HEK293T (cell line): ENCODE data around the gene MATN1.

Experiments
- BHLHE40 ChIP-seq: fragments of 450-650 bp; IDR thresholded peaks from 2 replicates; pipeline ENCODE4 v1.6.1; 2016; ENCODE audit warnings: mild to moderate bottlenecking, moderate library complexity, borderline replicate concordance
- CTBP1 ChIP-seq: fragments of 450-650 bp; IDR thresholded peaks from 2 replicates; pipeline ENCODE4 v1.6.1; 2016; ENCODE audit warnings: borderline replicate concordance
- ELF4 ChIP-seq: fragments of 450-650 bp; IDR thresholded peaks from 2 replicates; pipeline ENCODE4 v1.6.1; 2017; ENCODE audit warnings: antibody characterized with exemption
- FOXA1 ChIP-seq: fragments of 450-650 bp; IDR thresholded peaks from 2 replicates; pipeline ENCODE4 v1.6.1; 2016; ENCODE audit warnings: mild to moderate bottlenecking
- FOXK2 ChIP-seq: fragments of 450-650 bp; IDR thresholded peaks from 2 replicates; pipeline ENCODE4 v1.6.1; 2016; ENCODE audit warnings: mild to moderate bottlenecking
- FOXM1 ChIP-seq: fragments of 450-650 bp; IDR thresholded peaks from 2 replicates; pipeline ENCODE4 v1.6.1; 2017; ENCODE audit warnings: mild to moderate bottlenecking, borderline replicate concordance
- HDGF ChIP-seq: fragments of 450-650 bp; IDR thresholded peaks from 2 replicates; pipeline ENCODE4 v1.6.1; 2017; ENCODE audit warnings: antibody characterized with exemption, borderline replicate concordance
- NFRKB ChIP-seq: fragments of 450-650 bp; IDR thresholded peaks from 2 replicates; pipeline ENCODE4 v1.6.1; 2016; ENCODE audit warnings: mild to moderate bottlenecking, moderate library complexity
- SP1 ChIP-seq: fragments of 450-650 bp; IDR thresholded peaks from 2 replicates; pipeline ENCODE4 v1.6.1; 2017
- SUZ12 ChIP-seq: fragments of 450-650 bp; IDR thresholded peaks from 2 replicates; pipeline ENCODE4 v1.6.1; 2016; ENCODE audit warnings: mild to moderate bottlenecking
- TARDBP ChIP-seq: fragments of 450-650 bp; IDR thresholded peaks from 2 replicates; pipeline ENCODE4 v1.6.1; 2016

GRCh38 chr1:30743584-30744059 is 20.2 kb upstream of the MATN1 start:
- no peak for TF ChIP-seq FOXK2
- TF ChIP-seq BHLHE40 = no peak
- no peak for TF ChIP-seq CTBP1
- no peak for TF ChIP-seq SP1
- TF ChIP-seq FOXA1 = no peak
- TF ChIP-seq FOXM1 = no peak
- TF ChIP-seq NFRKB = no peak
- TF ChIP-seq TARDBP = no peak
- TF ChIP-seq SUZ12 = no peak
- TF ChIP-seq ELF4 = no peak
- no peak for TF ChIP-seq HDGF
